ENCODE data around the gene TCF3.
A peak's percentile ranks its signal among the peaks of the same experiment; 100 is the strongest.

The TCF3 gene

DNA sequence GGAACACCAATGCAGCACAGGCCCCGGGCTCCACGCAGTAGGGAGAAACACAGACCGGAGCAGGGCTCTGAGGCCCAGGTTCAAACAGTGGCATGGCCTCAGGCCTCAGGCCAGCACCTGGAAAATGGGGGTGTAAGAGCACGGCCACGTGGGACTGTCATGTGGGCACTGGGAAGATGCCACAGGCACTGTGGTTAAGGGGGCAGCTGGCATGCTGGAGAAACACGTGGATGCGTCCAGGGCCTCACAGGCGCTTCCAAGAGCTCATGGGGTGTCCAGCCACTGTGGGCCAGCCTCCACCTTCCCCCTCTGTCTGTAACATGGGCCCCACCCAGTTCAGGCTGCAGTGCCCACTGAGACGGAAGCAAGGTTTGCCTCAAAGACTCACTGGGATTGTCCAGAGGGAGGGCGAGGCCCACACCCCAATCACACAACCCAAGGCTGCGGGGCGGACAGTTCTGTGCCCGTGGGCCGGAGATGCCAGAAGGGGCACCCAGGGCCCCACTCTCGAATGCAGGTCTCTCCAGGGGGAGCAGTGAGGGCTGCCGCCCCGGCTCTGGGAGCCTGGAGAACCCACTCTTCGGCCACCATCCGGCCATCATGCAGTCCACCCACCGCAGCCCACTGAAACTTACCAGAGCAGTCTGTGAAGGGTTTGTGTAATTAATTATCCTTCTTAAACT is 53.5 kb downstream of the TCF3 start:
- in situ Hi-C loops (cut with MboI; ENCODE audit: low pct_unique_long_range_greater_than_20kb, low sequenced_read_pairs) = no loop called here
- DNase-seq = no peak

DNA sequence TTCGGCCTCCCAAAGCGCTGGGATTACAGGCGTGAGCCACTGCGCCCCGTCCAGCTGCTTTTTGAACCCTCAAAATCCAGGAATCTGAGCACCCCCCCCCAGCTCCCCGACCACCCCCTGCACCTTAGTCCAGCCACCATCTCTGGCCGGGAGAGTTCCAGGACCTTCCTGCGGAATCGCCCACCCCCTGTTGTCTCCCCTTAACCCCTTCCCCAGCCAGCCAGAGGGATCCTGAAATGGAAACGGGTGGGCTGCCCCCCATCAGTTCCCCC is 59.0 kb downstream of the TCF3 start:
- no peak for DNase-seq
- in situ Hi-C loops (cut with MboI; ENCODE audit: low pct_unique_long_range_greater_than_20kb, low sequenced_read_pairs) = no loop called here

DNA sequence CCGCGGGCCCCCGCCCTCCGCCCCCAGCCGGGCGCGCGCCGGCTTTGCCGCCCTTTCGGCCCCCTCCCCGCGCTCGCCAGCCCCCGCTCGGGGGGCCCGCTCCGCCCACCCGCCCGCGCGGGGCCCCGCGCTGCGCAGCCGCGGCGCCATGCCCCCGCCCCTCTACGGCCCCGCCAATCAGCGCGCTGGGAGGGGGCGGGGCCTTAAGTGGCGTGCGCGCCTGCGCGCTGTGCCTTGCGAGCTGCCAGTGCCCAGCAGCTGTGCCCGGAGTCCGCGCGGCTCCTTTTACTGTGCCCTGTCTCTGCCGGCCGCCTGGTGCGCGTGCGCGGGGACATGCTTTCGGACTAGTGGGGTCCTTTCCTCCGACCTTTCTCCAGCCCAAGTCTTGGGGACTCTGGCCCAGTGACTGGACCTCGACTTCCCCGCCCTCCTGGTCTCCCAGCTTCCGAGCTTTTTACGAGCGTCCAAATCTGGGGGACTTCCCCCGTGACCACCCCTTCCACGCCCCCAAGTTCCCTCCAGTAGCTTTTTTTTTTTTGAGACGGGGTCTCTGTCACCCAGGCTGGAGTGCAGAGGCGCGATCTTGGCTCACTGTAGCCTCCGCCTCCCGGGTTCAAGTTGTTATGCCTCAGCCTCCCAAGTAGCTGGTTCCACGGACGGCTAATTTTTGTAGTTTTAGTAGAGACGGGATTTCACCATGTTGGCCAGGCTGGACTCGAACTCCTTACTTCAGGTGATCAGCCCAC is 59.5 kb downstream of the TCF3 start, which contains the start of gene MBD3:
Gene MBD3, minus strand, starts transcription at position 111 of the 746 bp plus-strand sequence. CDS start 234 bp downstream, outside the sequence.
- in situ Hi-C loops (cut with MboI; ENCODE audit: low pct_unique_long_range_greater_than_20kb, low sequenced_read_pairs) = no loop called here
- DNase-seq = peak; percentile 86

DNA sequence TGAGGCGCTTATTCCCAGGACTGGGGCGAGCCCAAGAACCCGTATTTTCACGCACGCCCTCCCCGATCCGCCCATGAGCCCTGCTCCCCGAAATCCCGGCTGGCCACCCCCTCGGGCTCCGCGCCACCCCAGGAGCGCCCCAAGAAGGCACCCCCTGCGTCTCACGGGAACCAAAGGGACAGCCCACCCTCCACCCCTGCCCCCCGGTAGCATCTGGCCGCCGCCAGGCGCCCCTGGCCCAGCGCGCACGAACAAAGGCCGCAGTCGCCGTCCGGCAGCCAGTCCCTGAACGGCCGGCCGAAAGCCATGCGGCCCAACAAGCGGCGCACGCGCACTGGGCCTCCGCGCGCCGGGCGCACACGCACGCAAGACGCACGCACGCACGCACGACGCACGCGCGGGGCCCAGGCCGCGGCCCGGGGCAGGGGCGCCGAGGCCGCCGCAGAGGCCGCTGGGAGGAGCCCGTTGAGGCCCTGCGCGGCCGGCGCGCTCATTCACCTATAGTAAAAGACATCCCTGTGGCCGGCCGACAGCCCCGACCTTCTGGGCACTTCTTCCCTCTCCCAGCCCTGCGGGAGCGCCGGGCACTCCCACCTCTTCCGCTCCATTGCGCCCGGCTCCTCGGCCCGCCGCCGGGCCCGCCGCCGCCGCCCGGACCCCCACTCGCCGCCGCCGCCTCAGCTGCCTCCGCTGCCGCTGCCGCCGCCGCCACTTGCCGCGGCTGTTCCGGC is 60.2 kb downstream of the TCF3 start:
- in situ Hi-C loops (cut with MboI; ENCODE audit: low pct_unique_long_range_greater_than_20kb, low sequenced_read_pairs) = no loop called here
- peak; percentile 80 for DNase-seq

DNA sequence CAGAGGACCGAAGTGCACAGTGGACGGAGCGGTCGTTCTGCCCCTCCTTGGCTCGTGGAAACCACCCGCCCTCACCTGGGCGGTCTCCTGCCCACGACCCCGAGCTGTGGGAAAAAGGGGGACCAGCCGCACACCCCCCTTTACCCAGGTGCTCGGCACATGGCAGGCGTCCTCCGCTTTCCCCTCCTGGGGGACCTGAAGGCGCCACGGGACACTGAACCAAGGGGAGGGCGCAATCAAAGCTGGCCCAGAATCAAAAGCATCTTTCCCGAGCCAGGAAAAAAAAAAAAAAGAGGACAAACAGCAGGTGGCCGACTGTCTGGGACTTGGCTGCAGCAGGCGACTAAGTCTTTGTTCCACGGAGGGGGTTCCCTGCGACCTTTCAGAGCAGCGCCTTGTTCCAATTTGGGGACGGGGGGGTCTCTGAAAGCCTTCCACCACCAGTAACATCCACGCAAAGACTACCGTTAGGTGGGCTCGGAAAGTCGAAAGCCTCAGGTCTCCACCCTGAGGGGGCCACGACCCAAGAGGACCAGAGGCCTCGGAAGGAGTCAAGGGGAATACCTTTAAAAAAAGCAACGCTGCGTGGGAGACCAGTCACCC is 60.9 kb downstream of the TCF3 start:
- peak; percentile 21 for DNase-seq

DNA sequence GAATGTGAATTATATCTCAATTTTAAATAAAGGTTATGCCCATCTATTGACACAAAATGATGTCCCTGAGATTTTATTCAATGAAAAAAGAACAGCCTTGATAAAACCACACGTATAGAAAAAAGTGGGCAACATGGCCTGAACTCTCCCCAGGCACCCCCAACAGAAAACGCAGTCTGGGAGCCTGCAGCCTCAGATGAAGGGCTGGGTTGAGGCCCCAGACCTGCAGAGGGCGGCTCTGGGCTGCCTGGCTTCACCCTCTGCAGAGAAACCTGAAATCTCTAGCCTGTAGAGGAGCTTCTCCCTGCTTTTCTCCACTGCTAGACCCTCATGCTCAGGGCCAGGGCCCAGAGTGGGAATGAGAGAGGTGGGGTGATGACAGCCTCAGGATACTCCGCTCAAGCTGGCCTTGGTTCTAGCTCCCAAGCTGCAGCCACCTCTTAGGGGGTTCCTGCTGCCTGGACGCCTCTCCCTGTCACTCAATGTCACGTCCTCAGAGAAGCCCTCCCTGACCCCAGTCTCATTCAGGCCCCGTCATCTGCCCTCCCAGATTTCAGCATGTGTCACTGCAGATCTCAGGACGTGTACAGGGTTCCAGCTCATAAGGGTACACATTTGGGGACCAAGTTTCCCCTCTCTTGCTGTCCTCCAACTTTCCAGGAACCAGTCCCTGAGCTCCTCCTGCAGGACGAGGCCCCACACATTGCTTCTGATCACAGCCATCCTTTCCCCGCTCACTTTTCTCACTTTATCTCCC is 61.6 kb downstream of the TCF3 start:
- peak; percentile 58 for DNase-seq
- in situ Hi-C loops (cut with MboI; ENCODE audit: low pct_unique_long_range_greater_than_20kb, low sequenced_read_pairs) = no loop called here

More for the DNA sequence above, 60.9 kb downstream of the TCF3 start:
- in situ Hi-C loops (cut with MboI; ENCODE audit: low pct_unique_long_range_greater_than_20kb, low sequenced_read_pairs) = no loop called here

DNA sequence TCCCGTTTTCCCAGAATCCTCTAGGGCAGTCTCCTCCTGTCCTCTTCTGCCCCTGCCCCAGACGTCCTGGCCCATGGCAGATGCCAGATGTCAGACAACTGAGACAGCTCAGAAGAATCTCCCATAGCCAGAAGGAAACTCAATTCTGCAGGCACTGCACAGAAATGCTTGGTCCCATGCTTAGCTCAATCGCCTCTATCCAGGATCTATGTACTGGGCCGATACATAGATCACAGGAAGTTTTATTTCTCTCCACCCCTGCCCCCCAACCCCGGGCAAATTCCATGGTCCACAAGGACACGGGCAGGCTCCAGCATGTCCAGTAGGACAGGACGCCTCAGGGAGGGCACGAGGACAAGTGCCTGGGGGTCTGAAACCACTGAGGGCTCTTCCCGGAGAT is 64.5 kb downstream of the TCF3 start:
- in situ Hi-C loops (cut with MboI; ENCODE audit: low pct_unique_long_range_greater_than_20kb, low sequenced_read_pairs) = no loop called here
- DNase-seq = no peak

DNA sequence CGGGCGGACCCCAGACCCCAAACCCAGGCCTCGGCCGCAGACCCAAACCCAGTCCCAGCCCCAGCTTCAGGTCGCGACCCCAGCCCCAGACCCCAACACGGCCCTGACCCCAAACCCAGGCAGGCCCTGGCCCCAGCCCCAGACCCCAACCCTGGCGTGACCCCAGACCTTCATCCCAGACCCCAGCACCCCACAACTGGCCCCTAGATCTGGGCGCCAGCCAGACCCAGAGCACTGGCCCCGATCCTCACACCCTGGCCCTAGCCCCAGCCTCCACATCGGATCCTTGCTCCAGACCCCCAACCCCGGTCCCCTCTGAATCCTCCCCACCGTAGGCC is 67.2 kb downstream of the TCF3 start:
- no peak for DNase-seq
- in situ Hi-C loops (cut with MboI; ENCODE audit: low pct_unique_long_range_greater_than_20kb, low sequenced_read_pairs) = no loop called here

DNA sequence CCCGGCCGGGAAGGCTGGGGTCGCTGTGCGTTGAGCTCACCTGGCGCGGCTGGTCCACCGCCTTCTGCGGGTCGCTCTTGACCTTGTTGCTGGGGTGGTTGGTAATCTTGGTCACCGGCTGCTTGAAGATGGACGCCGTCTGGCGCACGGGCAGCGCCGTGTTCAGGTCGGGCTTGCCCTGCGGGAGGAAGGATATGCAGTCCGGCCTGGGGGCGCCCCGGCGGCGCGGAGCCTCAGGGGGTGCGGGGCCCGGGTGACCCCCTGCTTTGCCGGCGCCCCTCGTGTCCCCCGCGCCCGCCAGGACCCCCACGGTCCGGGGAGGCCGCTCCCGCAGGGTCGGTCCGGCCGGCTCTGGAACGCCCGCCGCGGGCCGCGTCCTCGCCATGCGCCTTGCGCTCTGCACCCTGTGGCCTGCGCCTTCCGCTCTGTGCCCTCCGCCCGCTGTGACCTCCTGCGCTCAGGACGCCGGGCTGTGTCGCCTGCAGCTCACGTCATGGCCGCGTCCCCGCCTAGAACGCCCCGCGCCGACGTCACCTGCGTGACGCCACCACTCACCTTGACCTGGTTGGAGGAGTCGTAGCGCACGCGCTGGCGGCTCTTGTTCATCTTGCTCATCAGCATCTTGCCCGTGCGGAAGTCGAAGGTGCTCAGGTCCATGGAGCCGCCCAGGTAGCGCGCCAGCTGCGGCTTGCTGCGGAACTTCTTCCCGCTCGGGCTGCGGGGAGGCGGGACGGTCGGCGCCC is 67.7 kb downstream of the TCF3 start:
- DNase-seq = no peak
- in situ Hi-C loops (cut with MboI; ENCODE audit: low pct_unique_long_range_greater_than_20kb, low sequenced_read_pairs) = no loop called here

DNA sequence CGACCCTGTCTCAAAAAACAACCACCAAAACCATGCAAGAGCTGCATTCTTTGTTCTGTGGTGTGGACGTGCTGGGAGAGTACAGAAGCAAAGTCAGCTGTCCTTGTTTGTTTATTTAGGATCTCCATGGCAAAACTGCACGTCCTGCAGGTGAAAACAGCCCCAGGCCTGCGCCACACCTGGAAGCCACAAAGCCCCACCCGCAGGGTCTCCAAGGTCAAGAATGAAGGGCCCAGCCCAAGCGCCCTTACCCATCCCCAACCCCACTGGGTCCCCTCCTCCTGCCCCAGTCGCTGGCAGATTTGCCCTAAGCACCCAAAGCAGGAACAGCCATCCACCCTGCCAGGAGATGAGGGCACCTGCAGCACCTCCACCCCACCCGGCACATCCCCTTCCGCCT is 70.2 kb downstream of the TCF3 start:
- in situ Hi-C loops (cut with MboI; ENCODE audit: low pct_unique_long_range_greater_than_20kb, low sequenced_read_pairs) = no loop called here
- no peak for DNase-seq

DNA sequence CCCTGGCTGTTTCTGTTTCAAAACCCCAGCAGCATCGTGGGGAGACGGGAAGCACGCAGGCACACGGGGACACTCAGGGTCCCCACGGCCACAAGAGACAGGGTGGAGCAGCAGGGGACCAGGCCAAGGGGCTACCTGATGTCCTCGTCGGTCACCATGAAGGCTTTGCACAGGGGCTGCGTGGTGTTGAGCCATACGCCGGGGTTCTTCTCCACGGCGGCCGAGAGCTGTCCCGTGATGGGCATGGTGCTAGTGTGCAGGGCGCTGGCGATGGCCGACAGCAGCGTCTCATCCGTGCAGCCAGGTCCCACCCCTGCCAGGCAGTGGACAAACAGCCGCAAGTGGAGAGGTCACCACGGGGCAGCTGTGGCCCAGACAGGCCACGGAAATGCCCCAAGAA is 71.5 kb downstream of the TCF3 start:
- DNase-seq = no peak
- in situ Hi-C loops (cut with MboI; ENCODE audit: low pct_unique_long_range_greater_than_20kb, low sequenced_read_pairs) = no loop called here

DNA sequence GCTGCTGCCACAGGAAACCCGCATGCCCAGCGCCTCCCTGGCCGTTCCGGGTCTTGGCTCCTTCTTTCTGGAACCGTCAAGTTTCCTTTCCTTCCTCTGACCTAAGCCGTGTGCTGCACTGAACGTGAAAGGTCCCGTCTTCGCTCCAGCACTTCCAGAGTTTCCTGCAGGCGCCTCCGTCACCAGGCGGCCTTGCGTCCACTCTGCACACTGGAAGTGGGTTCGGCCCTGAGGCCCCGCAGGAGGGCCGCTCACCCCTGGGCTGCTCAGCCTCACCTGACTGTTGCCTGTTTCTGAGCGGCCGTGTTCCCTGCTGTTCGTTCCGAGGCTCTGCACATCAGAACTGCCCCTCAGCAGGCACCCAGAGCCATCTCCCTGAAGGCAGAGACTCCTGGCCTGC is 72.0 kb downstream of the TCF3 start:
- DNase-seq = no peak
- in situ Hi-C loops (cut with MboI; ENCODE audit: low pct_unique_long_range_greater_than_20kb, low sequenced_read_pairs) = no loop called here

DNA sequence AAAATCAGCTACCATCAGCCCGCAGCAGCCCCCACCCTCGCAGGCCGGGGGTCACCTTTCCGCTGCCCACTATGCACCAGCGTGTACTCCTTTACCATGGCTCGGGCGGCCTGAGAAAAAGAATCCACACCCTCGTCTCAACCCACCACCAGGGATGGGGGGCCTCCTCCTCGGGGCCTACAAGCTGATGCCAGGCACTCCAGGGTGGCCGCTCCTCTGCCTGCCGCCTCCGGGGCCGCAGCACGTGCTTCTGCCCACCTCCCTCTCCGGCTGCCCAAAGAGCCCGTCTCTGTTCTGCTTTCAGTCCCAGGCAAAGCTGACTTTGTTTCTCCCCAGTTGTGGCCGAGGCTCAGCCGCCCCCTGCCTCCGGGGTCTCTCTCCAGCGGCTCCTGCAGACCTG is 73.2 kb downstream of the TCF3 start:
- DNase-seq = no peak
- in situ Hi-C loops (cut with MboI; ENCODE audit: low pct_unique_long_range_greater_than_20kb, low sequenced_read_pairs) = no loop called here

DNA sequence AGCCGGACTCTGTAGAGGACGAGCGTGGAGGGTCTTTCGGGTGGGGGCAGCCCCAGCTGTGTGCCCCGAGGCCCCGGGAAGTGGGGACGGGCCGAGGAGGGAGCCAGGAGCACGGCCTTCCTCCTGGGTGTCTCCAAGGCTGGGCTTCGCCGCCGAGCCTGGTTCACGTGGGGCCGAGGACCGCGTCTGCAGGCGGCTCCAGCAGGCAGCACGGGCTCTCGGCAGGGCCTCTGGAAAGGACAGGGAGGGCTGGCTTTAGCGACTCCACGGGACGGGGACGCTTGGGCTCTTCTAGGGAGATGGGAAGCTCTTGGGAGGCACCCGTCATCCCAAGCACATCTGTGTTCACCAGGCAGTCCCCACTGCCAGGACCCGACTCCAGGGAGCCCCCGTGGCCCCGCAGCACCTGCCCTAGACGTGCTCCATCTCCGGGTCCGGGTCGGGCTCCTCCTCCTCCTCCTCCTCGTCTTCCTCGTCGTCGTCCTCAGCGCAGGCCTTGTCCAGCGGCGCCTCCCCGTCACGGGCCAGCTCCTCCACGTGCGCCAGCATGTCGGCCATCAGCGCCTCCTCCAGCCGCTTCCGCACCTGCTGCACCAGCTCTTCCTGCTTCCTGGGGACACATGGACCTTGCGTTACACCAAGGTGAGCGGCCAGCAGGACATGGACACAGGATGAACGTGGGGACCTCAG is 74.3 kb downstream of the TCF3 start:
- no peak for DNase-seq
- in situ Hi-C loops (cut with MboI; ENCODE audit: low pct_unique_long_range_greater_than_20kb, low sequenced_read_pairs) = no loop called here

DNA sequence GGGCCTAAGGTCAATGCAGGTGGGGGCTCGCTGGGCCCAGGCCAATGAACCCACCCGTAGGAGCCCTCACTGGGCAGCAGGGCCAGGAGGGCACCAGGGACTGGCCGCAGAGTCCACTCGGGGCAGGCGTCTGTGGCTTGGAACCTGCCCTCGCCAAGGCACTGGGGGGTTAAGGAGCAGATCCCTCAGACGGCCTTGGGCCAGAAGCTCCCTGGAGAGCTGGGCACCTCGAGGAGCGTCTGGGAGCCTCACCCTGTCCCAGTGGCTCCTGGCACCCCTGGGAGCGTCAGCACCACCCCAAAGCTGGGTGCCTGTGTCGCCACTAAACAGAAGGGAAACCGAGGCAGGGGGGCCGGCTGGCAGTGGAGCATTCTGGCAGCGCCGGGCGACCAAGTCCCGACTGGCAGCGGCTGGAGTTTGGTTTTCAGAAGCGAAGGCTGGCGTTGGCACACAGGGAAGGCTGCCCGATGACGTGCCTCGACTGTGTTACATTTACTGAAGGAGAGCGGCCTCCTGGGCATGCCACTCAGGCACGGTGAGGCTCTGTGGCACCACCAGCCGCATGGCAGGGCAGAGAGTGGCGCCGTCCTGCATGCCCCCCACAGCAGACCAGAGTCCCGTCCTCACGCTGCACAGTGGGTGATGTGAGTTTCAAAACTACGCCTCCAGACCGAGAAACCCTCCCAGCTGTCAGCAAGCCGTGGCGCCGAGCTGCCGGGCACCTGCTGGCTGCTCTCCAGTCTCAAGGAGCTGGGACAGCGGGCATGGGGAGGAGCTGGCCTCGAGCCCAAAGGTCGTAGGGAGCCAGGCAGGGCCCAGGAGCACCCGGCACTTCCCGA is 75.1 kb downstream of the TCF3 start:
- in situ Hi-C loops (cut with MboI; ENCODE audit: low pct_unique_long_range_greater_than_20kb, low sequenced_read_pairs) = no loop called here
- DNase-seq = no peak

DNA sequence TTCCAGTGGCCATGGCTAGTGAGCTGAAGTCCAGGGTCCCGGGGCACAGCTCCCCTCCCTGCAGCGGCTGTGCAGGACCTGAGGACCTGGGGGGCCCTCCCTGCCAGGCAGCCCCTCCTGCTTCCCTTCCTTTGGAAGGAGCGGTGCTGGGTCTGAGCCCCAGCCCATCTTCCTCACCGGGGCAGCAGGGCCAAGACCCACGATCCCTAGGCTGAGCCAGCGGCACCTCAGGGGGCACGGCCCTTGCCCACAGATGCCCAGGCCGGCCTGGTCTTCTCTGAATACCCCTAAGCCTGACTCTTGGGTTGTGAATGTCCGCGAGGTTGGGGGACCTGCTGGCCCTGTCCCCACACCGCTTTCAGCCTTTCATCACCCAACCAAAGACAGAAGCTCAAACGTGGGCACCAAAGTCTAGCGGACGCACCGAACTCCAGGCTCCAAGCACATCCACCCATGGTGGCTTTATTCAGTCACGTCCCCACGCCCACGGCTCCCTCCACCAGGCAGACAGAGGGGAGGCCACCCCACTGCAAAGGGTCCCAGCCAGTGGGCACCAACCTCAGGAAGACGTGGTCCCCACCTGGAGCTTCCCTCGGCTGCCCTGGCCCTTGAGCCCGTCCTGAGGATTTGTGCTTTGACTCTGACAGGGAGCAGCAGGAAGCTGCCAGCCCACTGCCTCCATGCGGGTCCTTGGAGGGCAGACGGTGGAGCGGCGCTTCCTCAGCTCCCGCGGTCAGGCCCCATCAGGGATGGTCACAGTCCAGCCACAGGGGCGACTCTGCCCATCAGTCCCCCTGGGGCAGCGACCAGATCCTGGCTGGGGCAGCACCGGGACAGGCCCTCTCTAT is 75.9 kb downstream of the TCF3 start:
- no peak for DNase-seq
- in situ Hi-C loops (cut with MboI; ENCODE audit: low pct_unique_long_range_greater_than_20kb, low sequenced_read_pairs) = no loop called here
